Stimulated activated CD4-positive, alpha-beta T cell treated with anti-CD3 and anti-CD28 coated beads, TNF-alpha, amount 100 ng/mL, for 1 hour (primary cell): ENCODE results near the gene THADA.

ENCODE experiments used
- DNase-seq, 3 donors: peaks; one replicate each; pipeline ENCODE4 v3.0.0-alpha.2; 2020; ENCODE audit warnings: low read depth in 3 of 3, low spot score in 1 of 3

The THADA gene

DNA sequence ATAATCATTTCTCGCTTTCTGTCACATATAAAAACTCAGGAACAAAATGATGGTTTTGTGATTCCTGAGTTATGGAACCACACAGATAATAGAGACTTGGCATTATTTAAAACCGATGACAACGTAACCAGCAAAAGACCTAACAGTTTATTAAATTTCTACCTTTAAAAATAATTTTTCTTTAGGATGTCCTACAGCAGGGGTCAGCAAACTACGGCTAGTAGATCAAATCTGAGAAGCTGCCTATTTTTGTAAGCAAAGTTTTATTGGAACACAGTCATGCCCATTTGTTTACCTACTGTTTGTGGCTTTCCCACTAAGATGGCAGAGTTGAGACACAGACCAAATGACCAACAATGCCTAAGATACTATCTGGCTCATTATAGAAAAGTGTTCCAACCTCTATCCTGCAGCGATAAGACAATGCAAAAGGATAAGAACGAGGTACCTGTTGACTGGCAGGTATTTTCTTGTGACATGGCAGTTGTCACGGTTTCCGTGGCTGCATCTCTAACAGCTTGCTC is 316.5 kb downstream of the THADA start:
- no peak for DNase-seq

DNA sequence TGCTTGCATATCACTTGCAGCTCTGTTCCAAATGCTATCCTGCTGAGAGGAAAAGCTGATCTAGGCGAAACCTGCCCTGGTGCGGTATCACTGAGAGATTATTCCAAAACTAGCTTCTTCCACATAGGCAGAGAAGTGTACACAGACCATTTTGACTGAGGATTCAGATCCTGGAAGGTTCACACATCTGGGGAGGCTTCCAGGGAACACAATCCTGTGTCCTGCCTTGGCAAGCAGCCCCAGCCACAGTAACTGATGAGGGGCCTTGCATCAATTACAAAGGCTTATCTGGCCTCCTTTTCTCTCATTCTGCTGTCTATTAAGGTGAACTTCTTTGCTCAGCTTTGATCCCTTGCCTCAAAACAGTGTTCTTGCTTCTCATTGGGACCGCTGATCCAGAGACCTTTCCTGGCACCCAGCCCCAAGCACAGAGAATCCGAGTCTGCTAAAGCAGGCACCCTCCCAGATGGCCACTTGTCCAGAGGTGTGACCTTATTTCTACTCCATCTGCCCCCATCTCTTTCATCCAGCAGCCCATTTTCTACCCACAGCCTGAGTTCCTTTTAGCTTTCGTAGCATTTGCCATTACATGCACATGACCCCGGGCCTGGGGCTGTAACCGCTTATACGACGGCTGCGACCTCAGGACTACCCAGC is 317.1 kb downstream of the THADA start:
- no peak for DNase-seq

DNA sequence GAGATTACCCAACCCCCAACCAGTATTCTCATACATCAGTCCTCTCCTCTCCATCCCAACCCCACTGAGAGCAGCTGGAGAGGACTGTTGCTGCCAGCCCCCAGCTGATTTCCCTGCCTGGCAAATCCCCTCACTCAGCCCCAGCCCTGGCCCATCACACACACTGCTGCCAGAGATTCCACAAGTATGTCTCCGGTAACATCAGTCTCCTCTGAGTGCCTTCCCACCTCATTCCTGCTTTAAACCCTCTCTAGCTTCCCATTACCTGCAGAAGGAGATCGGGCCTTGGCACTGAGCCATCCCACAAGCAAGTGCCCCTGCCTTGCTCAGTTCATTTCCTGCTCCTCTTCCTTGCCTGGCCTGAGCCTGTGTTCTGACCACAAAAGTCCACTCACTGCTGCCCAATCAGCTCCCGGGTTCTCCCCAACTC is 318.9 kb downstream of the THADA start:
- DNase-seq = no peak

DNA sequence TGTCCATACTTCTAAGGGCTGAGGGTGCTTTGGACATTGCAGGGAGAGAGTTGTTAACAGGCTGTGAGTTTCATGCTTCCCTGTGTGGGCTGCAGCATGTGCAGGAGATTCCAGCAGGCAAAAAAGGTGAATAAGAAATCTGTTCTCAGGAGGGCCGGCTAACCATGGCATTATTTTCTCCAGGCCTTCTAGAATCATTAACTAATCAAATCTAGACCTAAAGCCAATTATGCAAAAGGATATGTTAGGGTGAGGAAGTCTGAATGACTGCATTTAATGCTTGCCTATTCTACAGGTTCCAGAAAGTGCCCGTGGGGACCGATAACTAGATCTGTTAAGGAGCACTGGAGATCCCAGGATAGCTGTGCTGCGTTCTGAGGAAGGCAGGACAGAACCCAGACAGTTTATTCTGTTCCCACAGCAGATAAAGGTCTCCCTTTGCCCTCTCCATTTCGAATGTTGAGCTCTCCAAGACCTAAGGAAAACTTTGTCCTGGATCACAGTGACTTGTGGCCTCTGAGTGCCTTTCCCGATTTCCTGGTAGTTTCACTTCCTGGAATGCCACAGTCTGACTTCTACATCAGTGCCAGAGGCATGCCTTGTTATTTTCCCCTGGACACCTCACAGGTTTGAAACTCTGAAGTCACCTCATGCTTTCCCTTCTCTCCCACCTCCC is 319.4 kb downstream of the THADA start:
- no peak for DNase-seq

DNA sequence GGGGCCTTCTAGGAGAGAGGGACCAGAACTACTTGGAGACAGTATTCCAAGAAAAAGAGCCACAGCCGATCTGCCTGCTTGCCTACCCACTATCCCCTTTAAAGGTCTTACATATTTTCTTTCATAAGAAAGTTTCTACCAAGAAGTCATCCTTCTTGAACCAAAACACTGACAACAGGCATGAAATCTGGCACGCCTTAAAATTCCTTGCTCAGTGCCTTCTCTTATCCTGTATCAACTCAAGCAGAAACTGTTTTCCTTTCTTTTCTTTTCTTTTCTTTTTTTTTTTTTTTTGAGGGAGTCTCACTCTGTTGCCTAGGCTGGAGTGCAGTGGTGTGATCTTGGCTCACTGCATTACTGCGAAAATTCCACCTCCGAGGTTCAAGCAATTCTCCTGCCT is 321.1 kb downstream of the THADA start:
- DNase-seq = no peak

DNA sequence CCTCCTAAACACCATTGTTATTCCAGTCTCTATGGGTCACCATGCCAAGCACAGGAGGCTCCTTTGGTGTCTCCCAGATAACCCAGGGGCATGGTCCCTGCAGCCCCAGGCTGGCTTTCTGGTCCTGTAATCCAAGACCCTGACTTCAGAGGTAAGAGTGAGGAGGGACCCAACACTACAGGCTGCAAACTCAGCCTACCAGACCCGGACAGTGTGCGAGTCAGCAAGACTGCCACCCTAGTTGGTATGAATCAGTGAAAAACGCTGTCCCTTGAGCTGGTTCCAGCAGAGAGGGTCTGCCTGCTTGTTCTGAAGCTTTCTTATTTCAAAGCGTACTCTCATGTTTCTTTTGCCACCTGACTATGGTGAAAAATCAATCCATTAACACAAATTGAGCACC is 321.8 kb downstream of the THADA start:
- DNase-seq = no peak

DNA sequence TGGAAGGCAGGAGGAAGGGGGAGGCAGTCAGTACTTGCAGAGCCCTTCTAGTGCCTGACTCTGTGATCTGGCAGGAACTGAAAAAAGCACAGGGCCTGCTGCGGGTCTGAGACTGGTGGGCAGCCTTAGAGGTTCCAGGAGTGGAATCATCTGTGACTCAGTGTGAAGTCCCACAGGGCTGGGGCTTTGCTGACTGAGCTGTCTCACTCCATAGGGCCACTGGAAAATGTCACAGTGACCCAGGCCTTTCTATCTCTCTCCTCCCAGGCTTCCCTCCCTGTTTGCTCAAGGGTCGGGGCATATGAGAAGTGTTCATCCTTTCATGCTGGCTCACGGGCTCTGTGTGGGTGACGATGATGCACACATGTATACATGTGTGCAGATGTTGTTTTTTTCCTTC is 322.3 kb downstream of the THADA start:
- DNase-seq = no peak

DNA sequence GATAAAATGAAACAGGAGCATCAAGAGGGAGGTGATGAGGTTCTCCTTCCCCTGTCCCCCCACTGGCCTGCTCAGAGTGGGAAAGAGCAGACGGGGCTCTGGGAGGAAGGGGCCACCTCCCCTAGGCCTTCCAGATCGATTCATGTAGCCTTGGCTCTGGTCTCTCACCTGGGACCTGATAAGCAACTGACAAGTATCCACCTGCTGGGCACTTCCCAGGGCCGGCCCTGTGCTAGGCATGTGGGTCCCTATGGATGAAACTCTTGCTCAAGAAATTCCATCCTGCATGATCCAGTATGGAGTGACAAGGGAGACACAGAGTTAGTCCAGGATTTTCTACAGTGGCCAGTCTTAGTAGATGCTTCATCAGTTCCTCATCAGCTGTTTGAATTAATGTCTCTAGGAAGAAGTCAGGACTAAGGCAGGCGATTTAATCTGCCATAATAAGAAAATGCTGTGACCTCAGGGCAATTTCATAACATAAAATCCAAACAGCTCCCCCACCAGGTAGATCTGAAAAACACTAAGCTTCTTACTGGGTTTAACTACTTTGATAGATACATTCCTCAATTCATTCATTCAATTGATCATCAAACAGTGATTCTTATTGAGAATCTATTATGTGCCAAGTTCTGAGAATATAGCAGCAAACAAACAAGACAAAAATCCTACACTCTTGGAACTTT is 324.8 kb downstream of the THADA start:
- no peak for DNase-seq

DNA sequence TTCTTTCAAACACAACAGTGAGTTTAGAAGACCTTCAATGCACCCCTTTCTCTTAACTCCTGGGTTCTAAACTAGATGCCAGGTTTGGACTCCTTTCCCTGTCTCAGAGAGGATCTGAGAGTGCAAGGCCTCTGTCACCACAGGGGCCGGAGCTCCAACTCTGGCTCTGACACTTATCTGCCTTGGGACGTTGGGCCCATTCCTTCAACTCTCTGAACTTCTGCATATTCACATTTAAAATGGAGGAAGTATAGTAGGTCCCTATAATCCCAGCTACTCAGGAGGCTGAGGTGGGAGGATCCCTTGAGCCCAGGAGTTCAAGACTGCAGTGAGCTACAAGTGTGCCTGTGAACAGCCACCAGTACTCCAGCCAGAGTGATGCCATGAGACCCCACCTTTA is 325.4 kb downstream of the THADA start:
- DNase-seq = no peak

DNA sequence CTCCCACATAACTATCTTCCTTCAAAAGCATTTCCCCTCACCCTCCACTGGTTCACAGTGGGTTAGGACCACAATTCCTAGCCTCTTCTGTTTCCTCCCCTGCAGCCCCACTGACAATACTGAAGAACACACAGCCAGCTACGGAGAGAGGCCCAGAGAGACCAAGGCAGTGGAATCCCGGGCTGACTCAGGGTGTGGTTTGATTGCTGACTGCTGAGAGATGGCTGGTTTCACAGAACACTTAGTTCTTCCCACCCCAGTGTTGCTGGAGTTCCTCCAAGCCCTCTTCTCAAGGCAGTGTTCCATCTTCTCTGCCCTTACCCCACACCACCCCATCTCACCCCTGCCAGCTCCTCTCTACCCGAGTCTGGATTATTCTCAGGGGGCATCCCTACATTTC is 326.1 kb downstream of the THADA start:
- DNase-seq = no peak

DNA sequence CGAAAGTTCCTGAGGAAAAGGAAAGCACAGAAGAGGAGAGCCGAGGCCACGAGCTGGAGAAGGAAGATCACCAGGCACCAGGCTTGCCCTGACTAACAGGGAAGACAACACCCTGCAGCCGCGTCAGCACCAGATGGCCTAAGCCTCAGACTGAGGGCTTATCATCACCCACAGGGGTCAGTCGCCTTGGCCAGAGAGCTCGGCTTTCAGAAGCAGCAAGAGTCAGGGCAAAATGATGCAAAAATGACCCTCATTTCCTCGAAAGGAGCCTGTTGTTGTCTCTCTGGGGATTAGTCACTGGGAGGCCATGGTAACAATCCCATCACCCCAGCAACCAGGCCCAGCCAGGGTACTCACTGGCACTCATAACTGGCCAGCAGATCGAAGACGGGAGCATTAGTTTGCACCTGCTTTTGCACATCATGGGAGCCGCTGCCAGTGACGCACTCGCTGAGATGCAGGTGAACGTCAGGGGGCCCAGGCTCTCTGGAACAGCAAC is 326.7 kb downstream of the THADA start:
- DNase-seq = no peak

DNA sequence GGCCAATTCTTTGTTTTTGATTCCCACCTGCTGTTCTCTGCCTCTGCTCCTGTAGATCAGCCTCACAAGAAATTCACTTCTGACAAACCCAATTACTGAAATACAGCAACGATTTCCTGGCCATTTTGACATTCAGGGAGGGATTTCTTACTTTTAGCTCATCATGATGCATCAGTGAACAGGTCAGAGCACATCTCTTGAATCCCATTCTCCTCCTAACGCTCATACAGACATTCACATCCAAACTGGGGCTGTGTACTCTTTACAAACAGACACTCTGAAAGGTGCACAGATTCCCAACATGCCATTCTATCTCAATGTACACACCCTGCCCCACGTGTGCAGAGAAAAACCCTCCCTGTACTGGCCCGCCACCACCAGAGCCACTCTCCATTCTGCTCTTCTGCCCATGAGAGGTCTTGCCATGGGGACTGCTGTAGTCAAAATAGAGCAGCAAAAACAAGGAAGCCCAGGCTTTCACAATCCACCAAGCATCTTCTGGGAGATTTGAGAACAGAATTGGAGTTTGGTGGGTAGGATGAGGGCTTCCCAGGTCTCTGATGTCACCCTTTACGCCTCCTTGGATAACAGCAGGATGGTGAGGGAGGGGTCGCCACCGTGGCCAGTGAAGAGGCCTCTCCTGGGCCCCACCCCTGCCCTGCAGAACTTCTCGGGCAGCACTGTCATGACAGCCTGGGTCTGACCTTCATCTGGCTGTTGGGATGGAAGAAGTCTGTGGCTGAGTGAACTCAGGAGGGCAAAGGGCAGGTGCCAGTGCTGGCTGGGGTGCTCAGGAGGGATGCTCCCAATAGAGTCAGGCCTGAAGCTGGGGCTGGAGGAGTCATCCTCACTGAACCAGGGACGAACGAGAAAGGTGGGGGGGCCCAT is 327.5 kb downstream of the THADA start:
- DNase-seq = no peak

DNA sequence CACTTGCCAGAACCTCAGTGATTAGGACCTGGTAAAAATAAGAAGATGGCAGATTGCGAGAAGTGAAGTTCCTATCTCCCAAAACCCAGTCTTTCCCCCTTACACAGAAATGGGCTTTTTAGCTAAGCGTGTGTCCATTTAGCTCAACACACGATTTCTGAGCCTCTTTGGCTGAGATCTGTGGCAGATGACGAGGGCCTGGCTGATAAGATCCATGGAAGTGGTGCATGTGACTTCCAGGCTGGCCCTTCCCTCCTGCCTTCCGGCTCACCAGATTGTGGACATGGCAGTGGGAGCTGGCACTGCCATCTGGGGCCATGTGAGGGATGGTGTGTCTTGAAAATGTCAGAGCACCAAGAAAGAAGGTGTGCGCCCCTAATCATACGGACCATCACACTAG is 328.5 kb downstream of the THADA start:
- DNase-seq = no peak

DNA sequence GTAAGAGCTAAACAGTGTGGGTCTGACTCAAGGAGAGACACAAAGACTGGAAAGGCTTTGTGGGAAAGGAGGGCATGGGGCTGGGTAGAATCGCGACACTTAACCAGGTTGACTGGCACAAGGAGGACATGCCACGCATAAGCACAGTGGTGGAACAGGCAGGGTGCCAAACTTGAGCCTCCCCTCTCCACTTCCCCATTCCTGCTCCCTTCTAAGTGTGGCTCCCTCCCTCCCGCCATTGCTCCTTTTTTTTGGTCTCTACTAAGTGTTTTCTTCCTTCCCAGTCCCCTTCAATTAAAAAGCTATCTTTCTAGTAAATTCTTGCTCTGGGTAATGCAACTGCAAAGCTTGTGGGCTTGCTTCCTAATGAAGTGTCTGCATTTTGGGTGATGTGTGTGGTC is 329.1 kb downstream of the THADA start:
- DNase-seq = no peak

DNA sequence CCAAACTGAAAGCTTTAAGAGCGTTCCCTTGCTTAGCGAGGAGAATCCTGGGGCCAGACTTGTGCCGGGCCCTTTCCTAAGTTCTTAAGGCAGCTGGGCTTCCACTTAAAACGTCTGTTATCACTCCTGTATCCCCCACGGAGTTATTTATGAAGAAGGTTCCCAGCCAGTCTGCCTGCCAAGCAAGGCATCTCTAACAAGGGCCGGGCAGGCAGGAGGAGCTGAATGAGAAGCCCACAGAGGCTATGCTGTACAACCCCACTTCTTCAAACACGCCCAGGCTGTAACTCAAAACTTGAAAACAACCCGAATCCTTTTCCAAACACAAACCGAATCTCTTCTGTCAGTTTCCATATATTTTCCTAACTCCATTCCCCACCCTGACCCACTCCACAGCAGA is 330.4 kb downstream of the THADA start:
- DNase-seq = no peak

DNA sequence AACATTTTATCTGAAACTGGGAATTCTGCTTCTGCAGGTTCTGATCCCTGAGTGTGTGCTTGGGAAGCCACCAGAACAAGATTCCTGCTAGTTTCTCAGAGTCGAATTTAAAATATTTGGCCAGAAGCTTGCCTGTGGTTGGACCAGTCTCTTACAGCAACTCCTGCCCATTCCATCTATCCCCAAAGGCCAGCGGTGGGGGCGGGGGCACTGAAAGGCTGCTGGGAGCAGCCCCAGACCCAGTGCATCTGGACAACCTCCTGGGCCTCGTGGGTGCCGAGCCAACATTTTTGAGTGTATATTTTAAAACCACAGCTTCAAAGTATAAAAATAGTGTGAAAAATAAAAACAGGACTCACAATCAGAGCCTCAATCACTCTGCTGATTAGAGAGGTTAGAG is 330.8 kb downstream of the THADA start:
- DNase-seq = no peak

DNA sequence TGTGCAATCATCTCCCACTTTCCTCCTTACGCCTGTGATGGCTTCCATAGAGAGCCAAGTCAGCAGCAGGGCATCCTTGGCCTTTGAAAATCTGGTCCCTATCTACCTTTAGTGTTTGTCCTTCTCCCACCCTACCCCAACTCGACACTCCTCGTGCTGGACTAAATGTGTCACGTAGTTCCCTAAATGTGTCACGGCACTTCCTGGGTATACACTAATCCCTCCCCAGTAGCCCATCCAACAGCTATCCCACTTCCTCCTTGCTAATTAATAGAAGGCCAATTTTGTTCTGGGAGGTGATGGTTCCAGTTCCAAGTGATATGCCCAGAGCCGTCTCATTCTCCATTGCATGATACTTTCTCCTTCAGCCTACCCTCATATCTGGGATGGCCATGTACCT is 332.9 kb downstream of the THADA start:
- no peak for DNase-seq

DNA sequence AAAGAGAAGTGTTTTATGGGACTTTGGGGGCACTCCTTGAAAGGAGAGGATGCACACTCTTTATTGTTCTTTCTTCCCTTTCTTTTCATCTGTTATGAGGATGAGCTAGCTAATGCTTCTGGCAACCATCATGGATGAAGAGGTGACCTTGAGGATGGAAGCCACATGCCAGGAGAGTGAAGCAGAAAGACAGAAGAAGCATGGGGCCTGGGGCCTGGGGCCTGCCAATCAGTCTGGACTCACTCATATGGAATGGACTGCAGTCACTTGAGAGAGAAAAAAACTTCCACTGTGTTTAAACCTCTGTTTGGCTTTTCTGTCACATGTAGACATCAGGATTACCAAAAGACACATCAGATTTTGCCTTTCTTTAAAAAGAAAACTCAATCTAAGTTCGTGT is 333.6 kb downstream of the THADA start:
- DNase-seq = no peak

DNA sequence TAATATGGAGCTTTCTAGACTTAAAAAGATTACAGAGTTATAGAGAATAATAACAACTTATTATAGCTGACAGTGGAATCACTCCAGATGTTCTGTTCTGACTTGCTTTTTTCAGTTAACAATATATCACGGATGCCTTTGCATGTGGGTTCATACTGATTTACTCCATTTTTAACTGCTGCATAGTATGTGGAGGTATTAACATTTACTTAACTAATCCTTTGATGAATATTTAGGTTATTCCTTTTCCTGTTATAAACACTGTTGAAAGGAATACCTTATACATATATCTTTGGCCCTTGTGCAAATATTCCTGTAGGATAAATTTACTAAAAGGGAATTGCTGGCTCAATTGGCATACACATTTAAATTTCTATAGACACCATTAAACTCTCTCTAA is 336.3 kb downstream of the THADA start:
- no peak for DNase-seq

DNA sequence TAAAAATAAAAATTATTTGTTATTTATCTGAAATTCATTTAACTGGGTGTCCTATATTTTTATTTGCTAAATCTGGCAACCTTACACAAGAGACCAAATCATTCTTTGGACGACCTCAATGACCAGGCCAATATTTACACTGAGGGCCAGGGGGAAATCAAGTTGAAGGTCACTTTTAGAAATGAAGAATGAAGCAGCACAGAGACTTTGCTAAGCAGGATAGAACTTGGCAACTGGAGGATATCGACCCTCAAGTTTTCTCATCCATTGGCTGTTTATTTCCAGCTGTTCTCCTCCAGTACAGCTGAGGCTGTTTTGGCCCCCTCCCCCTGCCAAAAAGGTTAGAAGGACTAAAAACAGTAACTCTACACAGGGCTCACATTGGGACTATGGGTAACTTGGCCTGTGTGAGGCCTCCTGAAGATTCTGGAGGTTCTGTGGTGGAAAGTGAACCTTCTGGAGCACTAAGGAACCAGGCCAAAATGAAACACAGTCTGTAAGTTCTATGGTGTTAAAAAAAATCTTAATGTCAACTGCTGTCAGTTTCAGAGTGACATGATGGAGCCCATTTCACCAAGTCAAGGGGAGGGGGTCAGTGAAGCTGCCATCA is 337.2 kb downstream of the THADA start:
- DNase-seq = no peak
